GM12875 (cell line): ENCODE data around the gene PLLP.
A peak's percentile ranks its signal among the peaks of the same experiment; 100 is the strongest.

Experiments used
- H3K4me3 ChIP-seq: one replicate; pipeline ENCODE4 v1.5.1; 2011; ENCODE audit warnings: low read depth, low read length, control low read depth
- TF ChIP-seq, protein P1 (sequence below): IDR thresholded peaks from 2 replicates; pipeline ENCODE4 v1.5.1; 2011; ENCODE audit warnings: low read depth, mild to moderate bottlenecking, control low read depth, inconsistent platforms, low read length, moderate library complexity, borderline replicate concordance; ENCODE audit not compliant: insufficient read depth

PLLP gene

DNA sequence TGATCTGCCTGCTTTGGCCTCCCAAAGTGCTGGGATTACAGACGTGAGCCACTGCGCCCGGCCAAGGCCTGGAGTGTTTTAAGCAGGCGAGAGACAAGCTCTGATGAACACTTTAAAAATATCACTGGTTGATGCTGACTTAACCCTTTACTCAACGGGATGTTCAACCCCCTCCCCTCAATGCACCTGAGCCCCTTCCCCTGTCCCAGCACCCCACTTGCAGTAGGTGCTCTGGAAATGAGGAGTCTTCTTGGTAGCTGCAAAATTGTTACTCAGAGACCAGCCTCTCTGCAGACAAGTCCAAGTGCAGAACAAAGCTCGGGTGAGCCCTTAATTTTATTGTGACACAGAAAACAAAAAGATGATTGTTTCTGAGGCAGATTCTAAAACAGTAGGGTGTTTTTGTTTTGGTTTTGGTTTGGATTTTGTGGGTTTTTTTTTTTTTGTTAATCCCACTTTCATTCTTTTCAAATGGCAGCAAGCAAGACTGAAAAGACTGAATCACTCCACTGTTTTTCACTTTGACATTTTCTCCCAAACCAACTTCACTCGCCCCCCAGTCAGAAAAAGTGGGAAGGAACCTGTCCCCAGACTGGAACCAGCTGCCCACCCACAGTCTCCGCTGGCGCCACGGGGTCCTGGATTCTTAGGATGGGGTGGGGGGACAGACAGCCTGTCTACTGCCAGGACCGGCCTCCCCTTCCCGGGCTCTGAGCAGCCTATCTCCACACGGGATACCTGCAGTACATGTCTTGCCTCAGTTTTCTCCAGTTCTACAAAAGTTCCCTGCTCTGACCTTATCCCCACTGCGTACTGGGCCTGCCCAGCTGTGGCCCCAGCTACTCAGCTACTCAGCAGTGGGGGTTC lies 5.2 kb upstream of the PLLP start:
- TF ChIP-seq, protein P1, sequence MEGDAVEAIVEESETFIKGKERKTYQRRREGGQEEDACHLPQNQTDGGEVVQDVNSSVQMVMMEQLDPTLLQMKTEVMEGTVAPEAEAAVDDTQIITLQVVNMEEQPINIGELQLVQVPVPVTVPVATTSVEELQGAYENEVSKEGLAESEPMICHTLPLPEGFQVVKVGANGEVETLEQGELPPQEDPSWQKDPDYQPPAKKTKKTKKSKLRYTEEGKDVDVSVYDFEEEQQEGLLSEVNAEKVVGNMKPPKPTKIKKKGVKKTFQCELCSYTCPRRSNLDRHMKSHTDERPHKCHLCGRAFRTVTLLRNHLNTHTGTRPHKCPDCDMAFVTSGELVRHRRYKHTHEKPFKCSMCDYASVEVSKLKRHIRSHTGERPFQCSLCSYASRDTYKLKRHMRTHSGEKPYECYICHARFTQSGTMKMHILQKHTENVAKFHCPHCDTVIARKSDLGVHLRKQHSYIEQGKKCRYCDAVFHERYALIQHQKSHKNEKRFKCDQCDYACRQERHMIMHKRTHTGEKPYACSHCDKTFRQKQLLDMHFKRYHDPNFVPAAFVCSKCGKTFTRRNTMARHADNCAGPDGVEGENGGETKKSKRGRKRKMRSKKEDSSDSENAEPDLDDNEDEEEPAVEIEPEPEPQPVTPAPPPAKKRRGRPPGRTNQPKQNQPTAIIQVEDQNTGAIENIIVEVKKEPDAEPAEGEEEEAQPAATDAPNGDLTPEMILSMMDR, result no peak
- no peak overlapping the region for H3K4me3 ChIP-seq

DNA sequence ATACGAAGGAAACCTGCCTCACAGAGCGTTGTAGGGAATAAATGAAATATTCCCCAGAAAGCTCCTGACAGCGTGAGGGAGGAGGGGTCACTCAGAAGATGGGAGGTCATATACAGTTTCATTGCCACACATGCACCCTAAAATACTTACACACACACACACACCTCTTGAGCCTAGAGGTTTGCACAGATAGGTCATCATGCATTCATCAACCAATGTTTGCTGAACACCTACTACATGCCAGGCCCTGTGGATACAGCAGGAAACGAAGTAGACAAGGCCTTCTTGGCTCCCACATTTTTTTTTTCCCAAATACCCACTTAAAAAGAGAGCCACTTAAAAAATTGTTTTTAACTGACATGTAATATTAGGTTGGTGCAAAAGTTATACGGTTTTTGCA lies 907 bp upstream of the PLLP start:
- TF ChIP-seq, protein P1, result no peak
- no peak overlapping the region for H3K4me3 ChIP-seq

DNA sequence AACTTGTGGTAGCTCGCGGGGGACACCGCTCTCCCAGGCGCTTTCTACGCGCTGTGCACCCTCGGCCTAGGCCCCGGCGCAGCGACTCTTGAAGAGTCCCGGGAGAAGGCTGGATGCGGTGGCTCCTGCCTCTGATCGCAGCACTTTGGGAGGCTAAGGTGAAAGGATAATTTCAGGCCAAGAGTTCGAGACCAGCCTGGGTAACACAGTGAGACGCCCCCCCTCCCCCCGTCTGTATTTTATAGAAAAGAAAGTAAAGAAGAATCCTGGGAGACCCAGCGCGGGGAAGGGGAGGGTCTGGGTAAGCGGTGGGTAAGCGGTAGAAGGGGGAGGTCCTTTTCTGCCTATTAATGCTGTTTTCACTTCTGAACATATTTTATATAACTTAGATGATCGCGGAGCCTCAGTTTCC lies 486 bp upstream of the PLLP start:
- H3K4me3 ChIP-seq, result peak overlapping the region; percentile 53
- TF ChIP-seq, protein P1, result no peak

DNA sequence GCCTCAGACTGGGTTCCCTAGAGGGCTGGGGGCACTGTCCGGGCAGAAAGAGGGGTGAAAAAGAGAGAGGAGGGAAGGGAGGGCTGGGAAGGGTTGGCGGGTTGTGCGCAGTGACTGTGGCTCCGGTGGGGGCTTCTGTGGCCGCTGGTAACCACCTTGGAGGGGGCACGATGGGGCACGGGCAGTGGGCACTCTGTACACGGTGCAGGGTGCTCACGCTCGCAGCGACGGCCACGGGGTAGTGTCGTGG lies 588 bp downstream of the PLLP start:
- no peak overlapping the region for H3K4me3 ChIP-seq
- TF ChIP-seq, protein P1, result no peak

DNA sequence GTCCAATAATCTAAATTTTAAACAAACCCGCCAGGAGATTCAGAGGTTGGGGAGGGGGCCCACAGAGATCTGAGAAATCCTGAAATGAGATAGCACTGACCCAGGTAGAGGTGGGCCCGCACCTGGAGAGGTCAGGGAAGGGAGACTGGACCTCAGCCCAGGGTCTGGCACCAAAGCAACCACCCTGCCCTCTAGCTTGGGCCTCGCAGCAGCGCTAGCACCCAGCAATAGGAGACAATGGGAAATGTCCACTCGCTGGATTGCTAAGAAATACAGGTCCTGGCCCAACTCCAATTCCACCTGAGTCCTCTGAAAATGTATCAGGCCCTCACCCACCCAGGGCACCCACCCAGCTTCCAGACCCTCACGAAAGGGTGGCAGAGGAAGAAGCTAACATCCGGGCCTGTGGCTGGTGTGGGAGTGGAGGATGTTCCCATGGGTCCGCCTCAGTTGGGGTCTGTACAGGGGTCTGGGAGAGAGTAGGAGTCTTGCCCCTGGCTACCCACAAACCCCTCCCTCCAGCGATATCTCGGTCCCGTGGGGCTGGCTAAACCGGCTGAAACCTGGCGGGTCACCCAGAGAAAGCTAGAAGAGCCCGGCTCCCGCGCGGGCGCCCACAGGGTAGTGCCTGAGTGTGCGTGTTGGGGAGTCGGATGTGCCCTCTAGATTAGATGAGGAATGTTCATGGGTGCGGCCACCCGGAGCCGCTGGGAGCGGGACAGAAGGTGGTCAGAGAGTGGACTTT lies 1.1 kb downstream of the PLLP start:
- no peak overlapping the region for H3K4me3 ChIP-seq
- TF ChIP-seq, protein P1, result no peak

DNA sequence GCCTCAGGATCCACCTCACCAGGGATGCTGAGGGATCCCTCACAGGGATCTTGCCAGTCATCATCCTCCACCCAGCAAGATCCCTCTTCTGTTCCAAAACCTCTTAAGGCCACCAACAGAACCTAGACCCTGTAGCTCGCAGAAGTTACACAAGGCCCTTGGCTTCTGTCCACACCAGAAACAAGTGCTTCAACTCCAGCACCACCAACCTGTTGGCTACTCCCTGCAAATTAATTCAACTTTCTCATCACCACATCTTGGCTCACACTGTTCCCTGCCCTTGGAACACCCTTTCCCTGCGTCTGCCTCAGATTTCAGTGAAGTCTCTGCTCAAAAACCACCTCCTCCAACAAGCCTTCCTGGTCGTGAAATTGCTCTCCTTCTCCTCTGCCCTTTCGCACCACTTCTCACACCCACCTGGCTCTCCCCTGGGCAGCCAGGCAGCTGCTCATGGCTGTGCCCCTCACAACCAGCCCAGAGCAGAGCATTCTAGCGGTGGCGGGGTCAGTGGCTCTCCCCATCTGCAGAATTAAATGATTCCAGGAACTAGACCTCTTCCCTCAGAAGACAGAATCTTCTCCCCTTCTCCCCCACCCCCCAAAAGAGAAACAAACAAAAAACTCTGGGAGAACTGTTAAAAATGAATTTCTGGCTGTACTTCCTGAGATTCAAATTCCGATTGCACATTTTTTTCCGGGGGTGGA lies 1.8 kb downstream of the PLLP start:
- H3K4me3 ChIP-seq, result no peak overlapping the region
- TF ChIP-seq, protein P1, result no peak

DNA sequence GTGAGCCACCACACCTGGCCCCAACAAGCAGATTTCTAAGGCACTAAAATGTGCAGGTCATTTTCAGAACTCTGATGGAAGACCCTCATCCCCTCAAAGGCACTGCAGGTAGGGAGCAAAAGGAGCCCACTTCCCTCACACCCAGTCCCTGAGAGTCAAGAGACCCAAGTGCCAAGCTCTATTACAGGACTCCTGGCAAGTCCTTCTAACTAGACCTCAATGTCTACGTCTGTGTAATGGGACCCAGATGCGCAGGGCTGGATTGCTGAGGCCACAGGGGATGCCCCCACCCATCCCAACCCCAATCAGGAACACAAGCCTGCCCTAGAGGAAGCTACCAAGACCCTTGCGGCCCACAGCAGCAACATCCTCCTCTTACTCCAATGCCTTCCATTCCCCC lies 2.7 kb downstream of the PLLP start:
- TF ChIP-seq, protein P1, result no peak
- no peak overlapping the region for H3K4me3 ChIP-seq
